ENCODE data around the gene INPP4B.
"Not testable (repeated sequence)": the region's sequence is repeated elsewhere in the genome, so short reads cannot be mapped to it uniquely, and the experiment has no call there.

The INPP4B gene

GRCh38 chr4:142414366-142414990 is 431.6 kb downstream of the INPP4B start:
- DNase-seq (ENCODE audit: low read depth in 2 of 2): no peak

GRCh38 chr4:142413485-142413884 is 432.6 kb downstream of the INPP4B start:
- DNase-seq (ENCODE audit: low read depth in 2 of 2): no peak

- no peak for DNase-seq (ENCODE audit: low read depth in 2 of 2)
Measured at GRCh38 chr4:142411993-142412392, 434.1 kb downstream of the INPP4B start.

DNA sequence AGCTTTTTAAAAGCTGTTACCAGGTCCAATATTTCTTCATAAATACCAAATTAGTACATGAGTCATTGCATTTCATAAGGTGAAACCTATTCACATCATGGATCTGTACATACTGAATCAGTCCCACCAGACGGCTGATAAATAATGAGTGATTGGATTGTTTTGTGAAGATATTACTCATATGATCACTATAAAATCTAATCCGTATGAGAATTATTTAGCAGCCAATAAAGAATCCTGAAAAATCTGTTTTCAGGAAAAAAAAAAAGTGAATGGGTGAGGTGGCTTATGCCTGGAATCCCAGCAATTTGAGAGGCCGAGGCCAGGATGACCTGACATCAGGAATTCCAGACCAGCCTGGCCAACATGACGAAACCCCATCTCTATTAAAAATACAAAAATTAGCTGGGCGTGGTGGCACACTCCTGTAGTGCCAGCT is 438.1 kb downstream of the INPP4B start:
- DNase-seq (ENCODE audit: low read depth in 2 of 2): no peak

DNA sequence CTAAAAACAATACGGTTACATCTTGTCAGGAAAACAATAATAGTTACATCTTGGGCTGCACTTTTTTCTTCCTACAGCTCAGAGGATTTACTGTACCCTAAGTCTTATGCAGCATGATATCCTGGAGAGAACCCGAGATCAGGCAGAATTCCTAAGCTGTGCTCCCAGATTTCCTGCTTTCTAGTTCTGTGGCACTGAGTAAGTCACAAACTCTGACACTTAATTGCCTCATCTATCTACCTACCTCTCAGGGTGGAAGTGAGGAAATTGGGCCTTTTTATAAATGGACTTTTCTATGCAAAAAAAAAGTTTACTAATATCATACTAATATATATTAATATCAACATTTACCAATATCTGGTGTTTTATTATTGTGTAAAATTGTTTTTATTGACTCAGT is 438.5 kb downstream of the INPP4B start:
- DNase-seq (ENCODE audit: low read depth in 2 of 2): no peak

- peak in 1 of 2 donors; percentile 27 for DNase-seq (ENCODE audit: low read depth in 2 of 2)
Measured at GRCh38 chr4:142406917-142407501, 439.1 kb downstream of the INPP4B start.

DNA sequence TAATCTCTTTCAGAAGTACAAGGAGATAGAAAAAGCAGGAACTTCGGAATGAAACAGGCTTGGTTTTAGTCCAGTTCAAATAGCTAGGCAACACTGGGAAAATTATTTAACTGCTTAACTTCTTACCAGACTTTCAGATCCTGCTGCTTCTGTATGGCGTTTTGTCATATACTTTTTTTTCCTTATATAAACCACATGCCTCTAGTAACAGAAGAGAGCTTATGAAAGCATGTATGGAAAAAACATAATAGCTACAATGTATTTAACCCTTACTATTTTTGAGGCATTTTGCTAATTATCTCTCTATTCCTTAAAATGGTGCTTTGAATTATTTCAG is 439.6 kb downstream of the INPP4B start:
- no peak for DNase-seq (ENCODE audit: low read depth in 2 of 2)

GRCh38 chr4:142405695-142406498 is 440.2 kb downstream of the INPP4B start:
- DNase-seq (ENCODE audit: low read depth in 2 of 2): no peak

GRCh38 chr4:142405021-142405694 is 440.9 kb downstream of the INPP4B start:
- DNase-seq (ENCODE audit: low read depth in 2 of 2): peak; percentile 9 to 33

- peak; percentile 28 to 39 for DNase-seq (ENCODE audit: low read depth in 2 of 2)
Measured at GRCh38 chr4:142404191-142404611, 441.9 kb downstream of the INPP4B start.

GRCh38 chr4:142402900-142403299 is 443.2 kb downstream of the INPP4B start:
- DNase-seq (ENCODE audit: low read depth in 2 of 2): no peak

GRCh38 chr4:142402156-142402555 is 443.9 kb downstream of the INPP4B start:
- DNase-seq (ENCODE audit: low read depth in 2 of 2): no peak

- DNase-seq (ENCODE audit: low read depth in 2 of 2): not testable (repeated sequence)
Measured at GRCh38 chr4:142397364-142397991, 448.6 kb downstream of the INPP4B start.

DNA sequence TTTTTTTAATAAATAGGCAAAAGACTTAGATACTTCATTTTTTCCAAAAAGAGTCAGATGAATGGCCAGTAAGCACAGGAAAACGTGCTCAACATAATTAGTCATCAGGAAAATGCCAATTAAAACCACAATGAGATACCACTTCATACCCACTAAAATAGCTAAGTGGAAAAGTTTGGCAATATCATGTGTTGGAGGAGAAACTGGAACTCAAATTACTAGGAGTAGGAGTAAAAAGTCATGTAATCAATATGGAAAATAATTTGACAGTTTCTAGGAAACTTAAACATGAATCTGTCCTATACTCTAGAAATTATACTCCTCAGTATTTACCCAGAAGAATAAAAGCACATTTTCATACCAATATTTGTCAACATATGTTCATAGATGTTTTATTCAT is 449.8 kb downstream of the INPP4B start:
- DNase-seq (ENCODE audit: low read depth in 2 of 2): no peak

- no peak for DNase-seq (ENCODE audit: low read depth in 2 of 2)
Measured at GRCh38 chr4:142393127-142393526, 453.0 kb downstream of the INPP4B start.

GRCh38 chr4:142386856-142387255 is 459.2 kb downstream of the INPP4B start:
- DNase-seq (ENCODE audit: low read depth in 2 of 2): no peak

DNA sequence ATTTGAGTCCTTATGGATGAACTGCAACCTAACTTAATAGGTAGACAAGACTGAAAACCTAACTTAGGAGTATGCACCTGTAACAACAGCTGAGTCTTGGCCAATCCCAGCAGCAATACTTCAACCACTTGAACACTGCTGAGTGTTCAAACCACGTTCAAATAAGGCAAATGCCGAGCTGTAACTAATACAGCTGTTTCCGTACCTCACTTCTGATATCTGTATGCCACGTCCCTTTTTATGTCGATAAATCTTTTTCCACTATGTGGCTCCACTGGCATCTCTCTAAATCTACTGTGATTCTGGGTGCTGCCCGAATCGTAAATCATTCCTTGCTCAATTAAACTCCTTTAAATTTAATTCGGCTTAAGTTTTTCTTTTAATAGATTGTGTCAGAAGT is 459.7 kb downstream of the INPP4B start:
- DNase-seq (ENCODE audit: low read depth in 2 of 2): no peak

DNA sequence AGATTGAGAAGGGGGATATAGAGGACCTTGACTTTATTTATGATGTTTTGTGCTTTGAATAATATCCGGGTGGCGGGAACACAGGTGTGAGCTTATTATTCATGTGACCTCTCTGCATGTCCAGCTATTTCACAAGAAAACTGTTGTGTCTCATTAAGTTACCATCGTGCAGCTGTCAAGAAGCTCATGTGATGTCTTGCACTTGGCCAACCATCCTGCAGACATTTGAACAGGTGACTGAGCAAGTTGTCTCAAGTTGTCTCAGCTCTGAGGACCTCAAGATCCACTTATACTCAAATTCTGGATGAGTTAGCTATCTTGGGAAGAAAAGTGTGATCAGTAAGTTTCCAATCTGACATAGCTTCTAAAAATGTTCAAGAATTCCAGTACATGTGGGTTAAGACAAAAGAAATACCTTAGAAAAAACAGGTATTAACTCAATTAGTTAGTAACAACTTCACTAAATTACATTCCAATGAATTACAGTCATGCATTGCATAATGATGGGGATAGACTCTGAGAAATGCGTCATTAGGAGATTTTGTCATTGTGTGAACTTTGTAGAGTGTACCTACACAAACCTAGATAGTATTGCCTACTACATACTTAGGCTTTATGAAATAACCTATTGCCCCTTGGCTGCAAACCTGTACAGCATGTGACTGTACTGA is 462.2 kb downstream of the INPP4B start:
- no peak for DNase-seq (ENCODE audit: low read depth in 2 of 2)

DNA sequence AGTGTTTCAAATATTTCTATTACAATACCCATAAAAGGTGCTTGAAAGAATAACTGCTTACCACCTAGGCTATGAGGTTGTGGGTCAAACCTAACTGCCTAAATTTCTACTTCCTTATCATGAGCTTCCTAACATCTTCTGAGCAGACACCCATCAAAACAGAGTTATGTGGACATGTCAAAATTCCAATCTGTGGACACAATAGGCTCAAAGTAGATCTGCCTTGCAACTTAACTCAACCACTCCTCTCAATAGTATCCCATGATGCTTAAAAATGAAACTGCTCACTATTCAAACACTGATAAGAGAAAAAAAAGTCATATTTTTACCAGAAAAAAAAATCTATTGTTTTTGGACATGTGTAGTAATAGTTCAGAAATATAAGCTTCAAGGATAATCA is 462.7 kb downstream of the INPP4B start:
- no peak for DNase-seq (ENCODE audit: low read depth in 2 of 2)

DNA sequence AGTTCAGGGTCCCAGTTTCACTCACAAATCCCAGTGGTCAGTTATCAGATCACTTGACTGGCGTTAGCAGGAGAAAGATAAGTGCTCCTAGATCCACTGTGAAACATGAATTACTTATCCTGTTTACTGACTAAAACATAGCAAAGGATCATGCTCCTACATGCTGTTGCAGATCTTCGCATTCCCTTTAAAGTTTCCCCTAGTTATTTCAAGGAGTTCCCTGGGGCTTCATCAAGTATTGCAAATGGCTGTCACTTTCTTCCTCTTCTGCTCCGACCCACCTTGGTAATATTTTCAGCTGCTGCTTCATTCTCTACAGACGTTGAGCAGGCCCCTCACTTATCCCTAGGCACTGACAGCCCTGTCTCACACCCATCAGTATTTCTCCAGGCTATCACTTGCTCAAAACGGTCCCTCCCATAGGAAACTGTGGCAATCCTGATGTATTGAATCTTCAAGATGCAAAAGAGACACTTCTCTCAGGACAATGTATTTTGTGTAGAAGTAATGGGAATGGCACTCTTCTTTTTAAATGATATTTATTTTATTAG is 466.0 kb downstream of the INPP4B start:
- DNase-seq (ENCODE audit: low read depth in 2 of 2): no peak
